ENCODE results near the gene NDOR1.

GRCh38 chr9:137189297-137190295 lies 15.9 kb upstream of the NDOR1 start:
- TF ChIP-seq CTCF (conservative IDR thresholded peaks at IDR 0.05 in 1 of 2, IDR thresholded peaks at IDR 0.05 in 1 of 2; ENCODE audit: extremely low read depth in 1 of 2, insufficient read depth in 1 of 2, low read depth in 1 of 2, low read length in 2 of 2) (no peak), EZH2 (IDR thresholded peaks at IDR 0.05; ENCODE audit: borderline replicate concordance, low read length) (no peak)
